RPMI8226 (cell line): ENCODE results near the gene WNT7B.

Experiments used
- DNase-seq: peaks from one replicate; pipeline ENCODE4 v3.0.0-alpha.2; 2015

WNT7B gene

DNA sequence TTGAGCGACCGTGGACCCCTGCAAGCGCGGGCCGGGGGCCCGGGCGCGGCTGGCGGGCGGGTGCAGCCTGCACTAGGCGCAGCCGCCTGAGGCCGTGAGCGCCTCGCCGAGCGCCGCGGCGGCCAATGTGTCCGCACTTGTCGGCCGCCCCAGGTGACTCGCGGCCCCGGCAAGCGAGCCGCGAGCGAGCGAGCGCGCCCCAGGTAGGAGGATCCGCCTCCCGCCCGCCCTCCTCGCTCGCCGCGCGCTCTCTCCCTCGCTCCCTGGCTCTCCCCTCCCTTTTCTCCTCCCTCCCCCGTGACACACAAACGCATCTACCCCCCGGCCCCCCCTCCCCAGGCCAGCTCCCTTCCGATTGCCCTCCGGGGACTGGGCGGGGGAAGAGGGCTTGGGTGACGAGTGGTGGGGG lies at the start of gene WNT7B:
Gene WNT7B (minus strand): TSS at position 160 of the 409 bp plus-strand sequence. CDS start 408 bp downstream, outside the sequence.
- DNase-seq, result peak; percentile 86

DNA sequence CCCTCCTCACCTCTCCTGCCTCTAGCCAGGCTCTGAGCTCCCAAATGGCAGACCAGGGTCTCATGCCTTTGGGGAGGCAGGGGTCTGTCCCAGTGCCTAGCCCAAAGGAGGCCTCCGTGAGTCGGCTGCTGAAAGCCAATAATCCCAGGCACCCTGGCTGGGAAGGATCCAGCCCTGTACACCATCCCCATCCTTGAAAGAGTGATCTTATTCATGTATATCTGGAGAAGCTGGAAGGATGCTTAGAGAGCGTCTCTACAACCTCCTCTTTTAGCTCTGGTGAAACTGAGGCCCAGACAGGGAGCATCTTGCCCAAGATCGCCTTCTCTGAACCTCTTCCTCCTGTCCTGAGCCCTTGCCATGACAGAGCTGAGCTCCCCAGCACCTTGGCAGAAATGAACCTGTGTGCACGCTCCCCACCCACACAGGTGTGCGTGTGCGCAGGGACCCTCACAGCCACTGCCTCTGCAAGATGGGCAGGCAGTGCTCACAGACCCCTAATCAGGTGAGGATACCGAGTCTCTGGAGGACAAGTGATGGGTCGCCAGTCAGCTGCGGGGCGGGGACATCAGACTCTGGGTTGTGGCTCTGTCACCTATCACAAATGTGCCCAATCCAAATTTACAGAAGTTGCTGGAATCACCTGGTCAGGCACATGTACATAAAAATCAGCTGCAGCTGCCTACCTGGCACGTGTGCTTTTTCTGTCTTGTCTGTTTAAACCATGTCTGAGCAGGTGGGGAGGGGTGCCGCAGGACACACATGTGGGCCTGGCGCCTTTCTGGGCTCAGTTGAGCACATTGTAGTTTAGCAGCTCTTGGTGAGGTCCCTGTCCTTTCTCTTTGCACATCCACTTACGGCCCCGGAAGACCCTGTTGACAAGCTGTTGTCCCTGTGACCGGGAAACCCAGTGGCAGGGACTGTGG lies 49.3 kb upstream of the WNT7B start:
- no peak for DNase-seq

DNA sequence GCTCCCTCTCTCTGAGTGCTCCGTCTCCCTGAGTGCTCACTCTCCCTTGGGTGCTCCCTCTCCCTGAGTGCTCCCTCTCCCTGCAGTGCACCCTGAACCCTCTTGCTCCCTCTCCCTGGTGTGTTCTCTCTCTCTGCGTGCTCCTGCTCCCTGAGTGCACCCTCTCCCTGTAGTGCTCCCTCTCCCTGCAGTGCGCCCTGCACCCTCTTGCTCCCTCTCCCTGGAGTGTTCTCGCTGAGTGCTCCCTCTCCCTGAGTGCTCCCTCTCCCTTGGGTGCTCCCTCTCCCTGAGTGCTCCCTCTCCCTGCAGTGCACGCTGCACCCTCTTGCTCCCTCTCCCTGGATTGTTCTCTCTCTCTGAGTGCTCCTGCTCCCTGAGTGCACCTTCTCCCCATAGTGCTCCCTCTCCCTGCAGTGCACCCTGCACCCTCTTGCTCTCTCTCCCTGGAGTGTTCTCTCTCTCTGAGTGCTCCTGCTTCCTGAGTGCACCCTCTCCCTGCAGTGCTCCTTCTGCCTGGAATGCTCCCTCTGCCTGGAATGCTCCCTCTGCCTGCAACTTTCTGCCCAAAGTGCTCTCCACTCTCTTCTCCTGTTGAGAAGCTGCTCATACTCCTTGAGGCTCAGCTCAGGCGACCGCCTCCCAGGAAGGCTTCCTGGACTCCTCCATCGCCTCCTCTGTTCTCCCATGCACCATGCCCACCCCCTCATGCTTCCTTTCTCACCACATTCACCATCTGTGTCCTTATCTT lies 48.4 kb upstream of the WNT7B start:
- DNase-seq, result no peak

DNA sequence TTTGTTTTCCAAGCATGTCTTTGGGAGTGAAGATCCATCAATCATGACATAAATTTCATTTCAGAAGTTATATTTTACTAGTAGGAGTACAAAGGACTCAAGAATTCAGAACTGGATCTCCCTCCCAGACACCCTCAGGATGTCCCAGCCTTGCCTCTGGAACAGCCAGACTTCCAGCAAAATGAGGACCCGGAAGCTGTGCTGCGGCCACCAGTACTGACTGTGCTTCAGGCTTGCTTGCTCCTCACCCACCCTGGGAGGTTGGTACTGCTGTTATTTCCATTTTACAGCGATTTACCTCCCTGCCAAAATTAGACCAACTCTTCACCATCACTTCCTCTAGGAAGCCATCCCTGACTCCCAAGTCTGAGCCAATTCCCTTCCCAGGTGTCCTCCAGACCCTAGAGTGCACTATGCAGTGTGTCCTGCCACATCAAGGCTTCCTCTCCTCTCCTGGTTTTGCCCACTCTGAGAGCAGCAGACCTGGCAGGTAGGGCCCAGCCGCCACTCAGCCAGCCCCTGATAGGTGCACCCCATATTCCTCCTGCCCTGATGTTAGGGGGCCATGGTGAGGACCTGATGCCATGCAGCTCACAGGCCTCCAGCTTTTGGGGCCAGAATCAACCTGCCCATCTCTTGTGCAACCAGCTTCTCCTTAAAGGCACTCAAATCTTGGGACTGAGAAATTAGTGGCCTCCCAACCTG lies 47.3 kb upstream of the WNT7B start:
- DNase-seq, result no peak

DNA sequence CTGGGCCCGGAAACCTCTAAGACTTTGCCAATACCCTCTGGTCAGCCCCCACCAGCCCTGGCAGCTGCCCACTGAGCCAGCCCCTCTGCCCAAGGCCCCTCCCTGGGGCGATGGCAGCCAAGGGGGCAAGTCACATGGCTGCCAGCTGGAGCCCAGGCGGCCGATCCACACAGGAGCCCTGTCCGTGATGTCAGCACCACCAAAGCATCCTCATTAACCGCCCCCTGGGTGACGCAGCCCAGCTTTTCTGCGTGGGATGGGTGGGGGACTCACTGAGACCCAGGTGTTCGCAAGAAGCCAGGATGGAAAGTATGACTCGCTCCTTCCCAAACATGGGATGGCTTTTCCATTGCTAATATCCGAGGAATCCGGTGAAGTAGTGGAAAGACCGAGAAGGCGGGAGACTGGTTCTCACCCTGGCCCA lies 46.6 kb upstream of the WNT7B start:
- no peak for DNase-seq

DNA sequence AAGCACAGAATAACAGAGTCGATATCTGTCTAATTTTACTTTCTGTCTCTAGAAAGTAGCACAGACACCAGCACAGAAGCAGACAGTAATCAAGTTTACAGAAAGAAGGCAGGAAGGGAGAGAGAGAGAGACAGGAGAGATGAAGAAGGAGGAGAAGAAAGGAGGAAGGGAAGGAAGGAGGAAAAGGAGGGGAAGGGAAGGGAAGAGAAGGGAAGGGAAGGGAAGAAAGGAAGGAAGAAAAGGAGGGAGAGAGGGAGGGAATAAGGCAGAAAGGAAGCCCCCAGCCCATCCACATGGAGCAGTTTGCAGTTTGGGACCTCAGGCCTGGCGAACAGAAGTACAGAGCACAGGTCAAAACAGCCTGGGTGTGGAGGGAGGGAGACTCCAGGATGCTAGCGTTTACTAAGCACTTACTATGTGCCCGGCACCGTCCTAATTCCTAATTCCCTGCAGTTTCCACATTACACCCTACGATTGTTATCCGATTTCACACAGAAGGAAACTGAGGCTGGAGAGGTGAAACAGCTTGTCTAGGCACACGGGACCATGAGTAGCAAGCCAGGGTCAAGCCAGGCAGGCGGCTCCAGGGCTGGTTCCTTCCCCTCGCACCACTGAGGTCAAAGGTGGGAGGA lies 46.0 kb upstream of the WNT7B start:
- no peak for DNase-seq

DNA sequence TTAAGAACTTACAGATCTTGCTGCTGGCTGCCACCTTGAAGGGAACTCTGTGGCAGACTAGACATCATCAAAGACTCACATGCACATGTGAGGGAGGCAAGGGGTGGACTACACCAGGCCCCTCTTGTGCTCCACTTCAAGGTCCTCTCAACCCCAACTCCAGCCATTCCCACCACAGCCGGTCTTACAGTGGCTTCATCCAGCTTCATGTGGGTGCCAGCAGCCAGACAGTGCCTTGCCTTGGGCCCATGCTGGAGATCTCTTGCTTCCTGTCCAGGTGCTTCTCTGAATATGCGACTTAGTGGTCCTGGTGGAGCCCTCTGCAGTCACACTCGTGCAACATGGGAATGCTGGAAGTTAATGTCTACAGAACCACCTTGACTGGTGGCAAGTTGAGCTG lies 44.6 kb upstream of the WNT7B start:
- DNase-seq, result no peak

DNA sequence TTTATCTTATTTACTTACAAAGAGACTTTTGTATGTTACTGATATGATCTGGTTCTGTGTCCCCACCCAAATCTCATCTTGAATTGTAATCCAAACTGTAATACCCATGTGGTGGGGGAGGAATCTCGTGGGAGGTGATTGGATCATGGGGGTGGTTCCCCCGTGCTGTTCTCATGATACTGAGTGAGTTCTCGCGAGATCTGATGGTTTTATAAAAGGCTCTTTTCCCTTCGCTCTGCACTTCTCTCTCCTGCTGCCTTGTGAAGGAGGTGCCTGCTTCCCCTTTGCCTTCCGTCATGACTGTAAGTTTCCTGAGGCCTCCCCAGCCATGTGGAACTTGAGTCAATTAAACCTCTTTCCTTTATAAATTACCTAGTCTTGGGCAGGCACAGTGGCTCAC lies 42.4 kb upstream of the WNT7B start:
- DNase-seq, result no peak

DNA sequence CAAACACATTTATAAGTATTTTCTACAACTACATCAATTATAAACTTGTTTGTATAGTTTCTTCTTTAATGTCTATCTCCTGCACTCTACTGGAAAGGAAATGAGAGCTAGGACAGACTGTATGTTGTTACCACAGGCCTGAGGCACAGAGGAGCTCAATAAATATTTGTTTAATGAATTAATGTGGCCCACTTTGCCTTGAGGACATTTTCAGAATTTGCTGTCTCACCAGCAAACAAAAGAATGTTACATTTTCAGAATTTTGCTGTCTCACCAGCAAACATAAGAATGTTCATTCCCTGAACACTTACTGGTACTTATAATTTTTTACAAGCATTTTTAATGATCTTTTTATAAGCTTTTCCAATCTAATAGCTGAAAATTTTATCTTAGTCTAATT lies 41.9 kb upstream of the WNT7B start:
- no peak for DNase-seq

DNA sequence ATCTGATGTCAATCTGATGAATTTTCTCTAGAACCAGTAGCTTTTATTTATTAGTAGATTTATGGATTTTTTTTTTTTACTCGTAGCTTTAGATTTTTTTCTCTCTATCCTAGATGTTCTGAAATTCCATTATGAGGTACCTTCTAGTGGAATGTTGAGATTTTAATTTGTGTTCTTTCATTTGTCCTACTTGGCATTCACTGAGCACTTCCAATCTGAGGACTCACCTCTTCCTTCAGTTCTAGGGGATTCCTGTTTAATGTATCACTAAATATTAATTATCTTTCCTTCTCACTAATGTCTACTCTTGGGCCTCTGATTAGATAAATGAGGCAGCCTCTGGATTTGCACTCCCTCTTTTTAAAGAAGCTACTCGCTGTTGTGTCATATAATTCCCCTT lies 40.2 kb upstream of the WNT7B start:
- no peak for DNase-seq

DNA sequence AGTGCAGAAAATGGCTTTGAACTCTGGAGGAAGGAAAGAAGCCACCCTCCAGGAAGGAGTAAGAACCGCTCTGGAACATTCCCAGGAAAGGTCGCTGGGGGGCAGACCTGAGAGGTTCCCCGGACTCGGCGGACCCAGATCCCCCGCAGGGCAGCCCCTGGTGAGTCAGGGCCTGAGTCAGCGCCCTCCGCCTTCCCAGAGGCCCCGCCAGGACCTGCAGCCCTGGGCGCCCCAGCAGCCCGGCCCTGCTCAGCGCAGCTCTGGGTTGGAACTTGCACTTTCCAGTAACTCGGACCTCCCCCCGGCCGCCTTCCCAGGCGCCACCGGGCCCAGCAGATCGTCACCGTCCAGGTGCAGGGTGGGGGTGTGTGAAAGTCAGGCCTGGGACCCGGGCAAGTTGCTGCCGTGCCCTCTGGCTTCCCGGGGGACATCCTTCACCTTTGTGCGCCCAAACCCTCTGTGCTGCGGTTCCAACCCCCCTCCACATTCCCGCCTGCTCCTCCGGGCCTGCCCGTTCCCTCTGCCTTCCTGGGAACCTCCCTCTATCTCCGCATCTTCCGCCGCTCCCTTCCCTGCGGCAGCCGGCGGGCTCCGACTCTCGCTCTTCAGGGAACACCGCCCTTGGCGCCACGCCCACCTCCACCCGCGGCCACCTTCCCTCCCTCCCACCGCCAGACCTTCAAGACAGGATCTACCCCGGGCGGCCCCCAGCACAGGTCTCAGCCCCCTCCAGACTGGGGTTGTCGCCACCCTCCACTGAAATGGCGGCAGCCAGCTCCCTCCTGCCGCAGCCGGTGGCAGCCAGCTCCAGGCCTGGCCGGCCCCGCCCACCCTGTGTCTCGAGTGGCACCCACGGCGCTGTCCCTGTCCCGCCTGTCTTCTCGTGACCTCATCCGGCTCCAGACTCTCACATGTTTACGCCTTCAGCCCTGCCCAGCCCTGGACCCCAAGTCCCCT lies 36.8 kb upstream of the WNT7B start:
- DNase-seq, result peak; percentile 94

DNA sequence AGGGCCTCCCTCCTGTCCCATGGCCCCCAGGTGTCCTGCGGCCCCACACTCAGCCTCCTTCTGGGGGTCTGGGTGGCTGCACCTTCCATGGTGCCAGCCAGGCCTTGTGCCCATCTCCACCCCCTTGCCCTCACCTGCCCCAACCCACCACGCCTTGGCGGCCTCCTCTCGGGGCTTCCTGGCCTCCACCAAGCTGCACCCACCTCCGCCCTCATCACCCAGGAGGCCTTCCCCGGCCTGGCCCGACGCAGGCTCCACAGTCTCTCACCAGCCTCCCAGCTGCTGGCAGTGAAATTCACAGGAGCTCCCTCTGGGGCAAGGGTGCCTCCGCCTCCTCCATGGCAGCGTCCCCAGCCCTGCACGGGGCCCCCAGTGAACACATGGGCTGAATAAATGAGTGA lies 35.9 kb upstream of the WNT7B start:
- no peak for DNase-seq

DNA sequence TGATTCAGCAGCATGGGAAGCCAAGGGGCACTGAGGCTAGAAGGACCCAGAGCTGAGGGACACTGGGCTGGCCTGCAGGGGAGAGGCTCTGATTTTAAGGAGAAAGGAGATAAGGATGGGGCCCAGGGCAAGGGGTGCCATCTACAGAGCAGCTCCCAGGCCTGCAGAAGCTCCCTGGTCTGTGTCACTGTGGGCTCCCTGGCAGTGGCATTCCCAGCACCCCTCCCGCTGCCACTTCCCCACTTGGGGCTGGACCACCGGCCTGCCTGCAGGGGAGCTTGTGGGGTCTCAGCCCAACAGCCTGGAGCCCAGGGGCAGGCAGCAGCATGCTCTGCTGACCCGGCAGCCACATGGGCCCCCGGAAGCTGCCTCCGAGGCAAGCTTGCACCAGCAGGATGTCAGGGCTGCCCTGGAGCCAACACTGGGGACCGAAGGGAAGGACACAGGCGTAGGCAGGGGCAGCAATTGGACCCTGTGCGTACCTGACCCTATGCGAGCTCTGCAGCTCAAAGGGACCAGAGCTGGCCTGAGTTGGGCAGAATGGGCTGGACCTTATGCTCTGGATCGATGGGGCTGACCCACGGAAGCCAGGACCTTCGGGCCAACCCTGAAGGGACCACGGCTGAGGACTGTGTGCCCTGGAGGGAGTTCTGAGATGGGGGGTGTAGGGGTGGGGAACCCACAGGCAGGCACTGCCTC lies 35.4 kb upstream of the WNT7B start:
- DNase-seq, result no peak

DNA sequence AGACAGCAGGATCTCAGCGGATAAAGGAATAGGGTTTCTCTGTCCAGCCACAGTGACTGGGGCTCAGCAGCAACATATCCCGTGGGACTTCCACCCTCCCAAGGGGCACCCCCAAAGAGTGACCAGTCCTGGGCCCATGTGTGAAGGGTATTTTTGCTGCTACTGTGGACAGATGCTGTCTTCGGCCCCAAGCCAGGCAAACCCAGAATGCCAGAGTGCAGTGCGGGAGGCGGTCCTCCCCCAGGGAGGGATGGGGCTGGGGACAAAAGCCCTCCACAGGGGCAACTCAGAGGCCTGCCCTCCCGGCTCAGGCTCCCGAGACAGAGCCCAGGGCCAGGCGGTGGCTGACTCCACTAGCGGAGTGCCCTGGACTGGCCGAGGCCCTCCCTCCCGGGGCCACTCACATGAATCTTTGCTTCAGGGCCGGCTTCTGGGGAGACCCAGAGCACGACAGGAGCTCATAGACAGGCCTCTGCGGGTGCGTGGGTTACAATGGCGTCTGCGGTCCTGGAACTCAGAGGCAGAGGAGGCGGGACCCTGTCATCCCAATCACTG lies 34.7 kb upstream of the WNT7B start:
- no peak for DNase-seq

DNA sequence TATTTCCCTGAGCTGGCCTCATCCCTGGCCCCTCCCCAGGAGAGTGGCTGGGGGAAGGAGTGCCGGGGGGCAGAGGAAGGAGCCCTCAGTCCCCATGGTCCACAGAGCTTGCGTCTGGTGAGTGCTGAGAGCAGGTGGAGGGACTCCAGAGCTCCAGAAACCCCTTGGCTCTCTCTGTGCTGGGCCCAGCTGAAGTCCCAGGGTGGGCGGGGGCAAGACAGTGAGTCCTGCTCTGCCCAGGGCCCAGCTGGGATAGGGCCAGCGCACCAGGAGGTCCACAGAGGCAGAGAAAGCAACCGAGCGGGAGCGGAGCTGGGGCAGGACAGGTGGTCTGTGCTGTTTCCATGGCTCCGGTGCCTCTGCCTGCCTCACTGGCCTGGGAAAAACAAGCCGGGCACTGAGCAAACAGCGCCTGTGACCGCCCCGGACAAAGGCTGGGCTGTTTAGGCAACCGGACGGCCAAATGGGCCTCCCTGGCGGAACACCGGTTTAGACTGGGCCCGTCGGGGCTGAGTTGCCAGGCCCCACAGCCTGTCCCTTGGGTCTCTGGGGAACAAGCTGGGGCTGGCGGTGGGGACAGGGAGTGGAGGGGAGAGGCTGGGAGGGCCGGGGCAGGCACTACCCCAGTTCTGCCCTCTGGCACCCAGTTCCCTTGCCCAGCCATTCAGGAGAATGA lies 34.1 kb upstream of the WNT7B start:
- no peak for DNase-seq

DNA sequence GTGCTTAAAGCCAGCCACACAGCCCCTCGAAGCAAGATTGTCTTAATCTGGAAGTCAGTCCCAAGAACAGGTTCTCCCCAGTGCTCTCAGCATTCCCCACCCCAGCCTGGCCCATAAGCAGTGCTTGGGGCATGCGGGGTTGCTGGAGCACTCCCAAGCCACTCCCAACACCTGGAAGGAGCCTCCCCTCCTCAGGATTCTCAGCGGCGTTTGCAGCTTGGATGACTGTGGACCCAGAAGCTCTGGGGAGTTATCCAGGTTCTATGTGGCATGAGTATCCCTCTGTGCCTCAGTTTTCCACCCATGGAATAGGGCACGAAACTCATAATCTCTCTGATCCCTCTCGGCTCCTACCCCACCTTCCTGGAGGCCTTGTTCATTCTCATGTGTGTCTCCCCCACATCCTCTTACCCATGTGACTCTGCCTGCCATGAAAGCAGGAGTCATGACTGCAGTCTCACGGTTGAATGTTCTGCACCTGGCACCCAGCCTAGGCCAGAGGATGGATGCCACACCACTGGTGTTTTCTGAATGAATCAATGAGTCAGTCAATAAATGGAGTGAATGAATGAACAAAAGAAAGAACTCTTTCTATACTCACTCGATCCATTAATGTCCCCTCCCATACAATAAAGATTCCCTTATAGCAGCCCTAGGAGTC lies 33.4 kb upstream of the WNT7B start:
- DNase-seq, result no peak

DNA sequence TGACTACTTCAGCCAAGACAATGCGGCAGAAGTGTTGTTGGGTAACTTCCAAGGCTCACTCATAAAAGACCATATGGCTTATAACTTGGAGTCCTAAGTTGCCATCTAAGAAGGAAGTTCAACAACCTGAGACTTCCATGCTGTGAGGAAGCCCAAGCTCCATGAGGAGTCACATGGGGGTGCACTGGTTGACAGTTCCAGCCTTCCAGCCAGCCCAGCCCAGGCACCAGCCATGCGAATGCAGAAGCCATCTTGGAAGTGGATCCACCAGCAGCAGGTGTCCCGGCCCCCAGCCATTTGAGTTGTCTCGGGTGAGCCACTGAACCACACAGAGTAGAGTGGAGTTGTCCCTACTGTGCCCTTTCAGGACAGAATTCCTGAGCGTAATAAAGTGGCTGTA lies 32.8 kb upstream of the WNT7B start:
- no peak for DNase-seq

DNA sequence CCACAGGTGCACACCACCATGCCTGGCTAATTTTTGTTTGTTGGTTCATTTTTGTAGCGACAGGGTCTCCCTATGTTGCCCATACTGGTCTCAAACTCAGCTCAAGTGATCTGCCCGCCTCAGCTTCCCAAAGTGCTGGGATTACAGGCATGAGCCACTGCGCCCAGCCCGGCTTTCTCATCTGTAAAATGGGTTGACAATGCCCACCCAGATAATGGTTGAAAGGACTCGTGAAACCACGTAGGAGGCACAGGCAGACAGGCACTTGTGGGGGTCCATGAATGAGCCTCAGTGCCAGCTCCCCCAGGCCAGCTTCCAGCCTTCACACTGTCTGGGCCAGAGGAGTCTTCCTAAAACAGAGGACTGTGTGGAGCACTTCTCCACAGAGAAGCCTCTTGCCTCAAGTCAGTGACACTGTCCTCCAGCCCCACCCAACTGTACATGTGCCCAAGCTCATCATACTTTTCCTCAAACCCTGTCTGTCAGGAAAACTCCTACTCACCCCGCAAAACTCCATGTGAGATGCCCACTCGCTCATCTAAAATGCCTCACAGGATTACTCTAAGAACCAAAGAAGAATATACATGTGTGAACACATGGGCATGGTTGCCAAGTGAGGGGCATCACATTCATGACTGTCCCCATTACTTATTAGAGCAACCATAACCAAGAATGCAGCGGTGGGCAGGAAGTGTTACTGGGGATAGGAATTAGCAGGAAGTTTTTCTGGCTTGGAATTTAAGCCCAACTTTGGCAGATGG lies 32.1 kb upstream of the WNT7B start:
- DNase-seq, result no peak

DNA sequence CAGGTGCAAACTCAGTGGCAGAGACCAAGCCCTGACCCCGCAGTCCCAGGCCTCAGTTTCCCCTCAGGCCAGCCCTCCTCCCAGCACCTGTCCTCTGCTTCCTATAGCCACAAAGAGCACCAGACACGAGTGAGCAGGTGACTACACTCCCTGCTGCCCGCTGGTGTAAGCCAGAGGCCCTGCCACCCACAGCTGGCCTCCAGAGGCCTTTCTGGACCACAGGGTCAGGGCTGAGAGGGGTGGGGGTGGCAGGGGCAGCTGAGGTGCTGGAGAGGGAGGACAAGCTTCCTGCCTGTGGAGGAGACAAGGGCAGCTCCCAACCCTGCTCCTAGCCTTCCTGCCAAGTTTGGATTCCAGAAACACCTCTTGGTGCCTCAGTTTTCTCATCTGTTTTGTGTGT lies 31.3 kb upstream of the WNT7B start:
- DNase-seq, result no peak
